Heart right ventricle (tissue), 16 donors: ENCODE measurements around the gene FGL2. TPM values are rescaled to one million over a fixed set of nuclear protein-coding genes. Genes with fewer than 3 reads are reported as not detected.
"Not testable (repeated sequence)": the region's sequence is repeated elsewhere in the genome, so short reads cannot be mapped to it uniquely, and the experiment has no call there.

Experiments used
- ATAC-seq, 8 donors: fragments of 200-7000 bp; cut with Tn5 transposase; one replicate each; pipeline ENCODE4 v1.9.1; 2020; ENCODE audit warnings: mild to moderate bottlenecking in 8 of 8, moderate library complexity in 8 of 8, moderate number of reproducible peaks in 1 of 8
- DNase-seq, 2 donors: peaks; one replicate each; pipeline ENCODE4 v3.0.0-alpha.2; 2020
- H3K27ac ChIP-seq, 10 donors: fragments of 200-600 bp; sonication (generic) in 2 of 10; one replicate each; pipeline versions ENCODE4 v1.5.0 to v1.8.0; 2020 to 2022; ENCODE audit warnings: mild to moderate bottlenecking in 3 of 10
- H3K27me3 ChIP-seq, 7 donors: fragments of 200-600 bp; one replicate each; pipeline ENCODE4 v1.8.0; 2021 to 2022; ENCODE audit warnings: mild to moderate bottlenecking in 2 of 7
- H3K36me3 ChIP-seq, 9 donors: fragments of 200-600 bp; sonication (generic) in 1 of 9; one replicate each; pipeline versions ENCODE4 v1.5.0 to v1.8.0; 2020 to 2022; ENCODE audit warnings: mild to moderate bottlenecking in 2 of 9
- H3K4me1 ChIP-seq, 9 donors: fragments of 200-600 bp; sonication (generic) in 1 of 9; one replicate each; pipeline versions ENCODE4 v1.5.0 to v1.8.0; 2020 to 2022; ENCODE audit warnings: mild to moderate bottlenecking in 4 of 9
- H3K4me3 ChIP-seq, 10 donors: fragments of 200-600 bp; sonication (generic) in 2 of 10; one replicate each; pipeline versions ENCODE4 v1.5.0 to v1.8.0; 2020 to 2022; ENCODE audit warnings: mild to moderate bottlenecking in 7 of 10, moderate library complexity in 2 of 10
- H3K9me3 ChIP-seq, 11 donors: fragments of 200-600 bp in 10 of 11; sonication (generic) in 2 of 11; one replicate each; pipeline versions ENCODE4 v1.5.0 to v1.8.0; 2013 to 2022; ENCODE audit warnings: mild to moderate bottlenecking in 2 of 11, control low read depth in 1 of 11, moderate library complexity in 1 of 11
- WGBS, 2 donors: extraction: QIAGEN DNeasy Blood & Tissue Kit; methylation state at CpG; one replicate each; pipeline ENCODE4 v1.1.7; 2013; ENCODE audit warnings: inconsistent platforms in 1 of 2; 5-methylcytosine and 5-hydroxymethylcytosine counted together
- intact Hi-C, 10 donors: fragments of 100-400 bp; cut with DNase I; formaldehyde crosslinking; loops; one replicate each; pipeline versions ENCODE4 v1.11.1 to v1.14.2; 2022
- polyA plus RNA-seq, 2 donors: library from polyadenylated mRNA; stranded (reverse); fragments of 200-250 nt; gene quantifications; one replicate each; pipeline ENCODE4 v1.2.3, GENCODE V29; 2013
- total RNA-seq, 10 donors: library from RNA; stranded (reverse); fragmentation: NEBNext Ultra II Directional in 3 of 10; extraction: Animal tissue kit (Norgen Biotek cat#: 25700) in 3 of 10; gene quantifications; one replicate each; pipeline versions ENCODE4 v1.2.1 to v1.2.4, GENCODE V29; 2021 to 2023
- TF ChIP-seq, protein P1 (sequence below), 9 donors: fragments of 200-600 bp; sonication (generic) in 2 of 9; IDR thresholded peaks; one replicate each; pipeline versions ENCODE4 v1.5.0 to v1.8.0; 2021 to 2022; ENCODE audit warnings: antibody characterized with exemption in 9 of 9, mild to moderate bottlenecking in 5 of 9, moderate library complexity in 1 of 9
- donor health status: Arrhythmogenic right ventricular cardiomyopathy.
- donor health status: ischemic (EF 13 %, LVEDD 7.1; RV severe dilation, severe dysfunction).
- donor health status: healthy with polysubstance abuse.
- donor health status: DM: no; HTN: yes; CAD: no.
- donor health status: DM: no; HTN: no; CAD: no.
- donor health status: ischemic (EF 25% LVEDD 6.9; RV normal size, moderate dysfunction).
- donor health status: ischemic (EF 25% LVEDD 5.7; RV mildly dilated, moderate dysfunction).
- donor health status: healthy.
- donor health status: DM: yes; HTN: yes; CAD: no.
- donor health status: Ischemic cardiomyopathy.
- donor health status: ischemic (EF 35%, LVEDD 5.7; RV mildly dilated, moderate dysfunction).
- donor health status: nonischemic (EF 11% LVEDD 7.7; RV severe dilation, severe dysfunction).
- donor health status: DM: yes; HTN: yes; CAD: no.
- donor health status: PGD.
- donor health status: ischemic (EF 29% LVEDD 5.4; RV normal size, mild dysfunction).
- donor health status: nonischemic (EF 23%, LVEDD 6.1; RV moderate dilation, normal function).

FGL2 gene
- total and polyA plus RNA-seq, 12 donors = 3.4 to 41.3 (median 8.2) TPM

DNA sequence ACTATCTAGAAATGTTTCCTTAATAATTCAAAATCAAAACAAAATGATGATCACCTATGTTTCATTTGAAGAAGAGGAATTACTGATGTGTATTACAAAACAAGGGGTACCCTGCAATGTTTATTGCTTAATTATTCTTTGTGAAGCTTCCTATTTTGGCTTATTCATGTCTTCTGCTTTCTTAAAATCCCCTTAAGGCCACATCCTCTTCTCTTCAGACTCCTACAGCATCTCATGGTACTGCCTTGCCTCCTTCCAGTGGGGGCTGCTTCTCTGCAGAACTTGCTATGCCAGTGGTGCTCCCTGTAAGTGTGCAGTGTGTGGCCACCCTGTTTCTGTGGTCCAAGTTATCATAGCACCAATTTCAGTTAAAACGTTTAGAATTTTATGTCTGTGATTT lies 42.2 kb downstream of the FGL2 start:
- H3K27me3 ChIP-seq = no peaks in the 10 kb centered on the region
- WGBS, 2 donors = 20 to 25% methylated on average over 1 of the region's 1 CpG
- no peak overlapping the region for H3K4me3 ChIP-seq
- intact Hi-C loops = no loop called here
- ATAC-seq = peak in 3 of 8 donors; percentile 31 to 55 (median 50)
- peaks cover 0 to 8% (median 0%) of the 10 kb centered on the region in 11 donors for H3K9me3 ChIP-seq
- H3K36me3 ChIP-seq = no peaks in the 10 kb centered on the region
- peaks cover 0 to 24% (median 4%) of the 10 kb centered on the region in 9 donors for H3K4me1 ChIP-seq
- TF ChIP-seq, protein P1, sequence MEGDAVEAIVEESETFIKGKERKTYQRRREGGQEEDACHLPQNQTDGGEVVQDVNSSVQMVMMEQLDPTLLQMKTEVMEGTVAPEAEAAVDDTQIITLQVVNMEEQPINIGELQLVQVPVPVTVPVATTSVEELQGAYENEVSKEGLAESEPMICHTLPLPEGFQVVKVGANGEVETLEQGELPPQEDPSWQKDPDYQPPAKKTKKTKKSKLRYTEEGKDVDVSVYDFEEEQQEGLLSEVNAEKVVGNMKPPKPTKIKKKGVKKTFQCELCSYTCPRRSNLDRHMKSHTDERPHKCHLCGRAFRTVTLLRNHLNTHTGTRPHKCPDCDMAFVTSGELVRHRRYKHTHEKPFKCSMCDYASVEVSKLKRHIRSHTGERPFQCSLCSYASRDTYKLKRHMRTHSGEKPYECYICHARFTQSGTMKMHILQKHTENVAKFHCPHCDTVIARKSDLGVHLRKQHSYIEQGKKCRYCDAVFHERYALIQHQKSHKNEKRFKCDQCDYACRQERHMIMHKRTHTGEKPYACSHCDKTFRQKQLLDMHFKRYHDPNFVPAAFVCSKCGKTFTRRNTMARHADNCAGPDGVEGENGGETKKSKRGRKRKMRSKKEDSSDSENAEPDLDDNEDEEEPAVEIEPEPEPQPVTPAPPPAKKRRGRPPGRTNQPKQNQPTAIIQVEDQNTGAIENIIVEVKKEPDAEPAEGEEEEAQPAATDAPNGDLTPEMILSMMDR (IDR thresholded peaks at IDR 0.05) = no peak
- peak overlapping the region in 3 of 10 donors; percentile 31 to 56 (median 41) for H3K27ac ChIP-seq
- DNase-seq = no peak

DNA sequence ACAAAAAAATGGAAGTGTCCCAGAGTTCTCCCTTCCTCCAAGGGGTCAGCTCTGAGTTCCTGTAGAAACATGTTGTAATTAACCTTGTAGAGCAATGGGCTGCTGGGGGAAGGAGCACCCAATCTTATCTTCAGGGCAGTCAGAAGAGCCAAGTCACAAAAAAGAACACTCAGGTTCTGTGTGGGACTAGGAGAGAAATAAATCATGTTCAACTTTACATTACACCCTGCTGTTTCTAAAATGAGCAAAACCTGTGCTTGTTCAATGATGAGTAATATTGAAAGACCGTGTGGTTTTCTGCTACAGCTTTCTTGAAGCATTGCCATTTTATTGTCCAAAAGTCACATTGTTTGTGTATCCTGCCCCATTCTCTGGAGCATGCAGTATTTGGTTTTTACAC lies 42.6 kb downstream of the FGL2 start:
- H3K27me3 ChIP-seq, intact Hi-C loops, H3K4me3 ChIP-seq, H3K36me3 ChIP-seq, DNase-seq, H3K9me3 ChIP-seq, H3K27ac ChIP-seq: not testable (repeated sequence)
- peak in 3 of 8 donors; percentile 22 to 42 (median 38) for ATAC-seq
- H3K4me1 ChIP-seq = peaks cover 0 to 28% (median 4%) of the 10 kb centered on the region in 9 donors
- no CpG with 5 or more reads among the region's 1 CpG for WGBS, 2 donors

DNA sequence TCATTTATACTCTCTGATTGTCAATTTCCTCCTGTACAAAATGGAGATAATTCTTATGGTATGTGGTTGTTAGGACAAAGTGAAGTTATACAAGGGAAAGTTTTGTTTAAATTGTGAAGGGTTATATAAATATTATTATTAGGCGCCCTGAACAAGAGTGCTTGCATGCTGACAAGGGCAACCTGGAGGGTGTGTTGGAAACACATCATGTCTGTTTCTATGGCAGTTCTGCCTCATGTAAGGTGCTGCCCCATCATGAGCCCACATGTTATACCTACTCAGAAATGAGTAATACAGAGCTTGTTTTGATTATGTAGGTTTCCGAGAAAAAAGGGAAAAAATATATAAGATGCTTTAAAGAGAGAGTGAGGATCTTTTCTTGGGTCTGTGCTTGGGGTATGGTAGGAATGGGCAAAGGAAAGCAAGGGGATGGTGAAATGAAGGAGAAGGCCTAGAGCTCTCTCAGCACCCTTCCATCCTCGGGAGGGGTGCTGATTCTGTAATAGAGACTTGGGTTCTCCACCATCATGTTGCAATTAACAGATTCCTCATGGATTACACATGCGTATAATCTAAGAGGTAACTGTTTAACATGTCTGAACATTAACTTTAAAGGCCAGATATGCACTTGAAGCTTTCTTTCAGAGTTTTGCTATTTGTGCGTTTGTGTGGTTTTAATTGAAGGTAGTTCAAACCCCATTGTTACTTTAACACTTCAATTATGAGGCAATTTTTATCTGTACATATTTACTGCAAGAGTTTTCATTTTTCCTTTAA lies 43.8 kb downstream of the FGL2 start:
- H3K36me3 ChIP-seq, H3K9me3 ChIP-seq, ATAC-seq, intact Hi-C loops, H3K27ac ChIP-seq, DNase-seq, H3K27me3 ChIP-seq, H3K4me3 ChIP-seq: not testable (repeated sequence)
- WGBS, 2 donors = 91 to 97% methylated on average over 4 of the region's 5 CpGs
- H3K4me1 ChIP-seq = peaks cover 0 to 34% (median 4%) of the 10 kb centered on the region in 9 donors

DNA sequence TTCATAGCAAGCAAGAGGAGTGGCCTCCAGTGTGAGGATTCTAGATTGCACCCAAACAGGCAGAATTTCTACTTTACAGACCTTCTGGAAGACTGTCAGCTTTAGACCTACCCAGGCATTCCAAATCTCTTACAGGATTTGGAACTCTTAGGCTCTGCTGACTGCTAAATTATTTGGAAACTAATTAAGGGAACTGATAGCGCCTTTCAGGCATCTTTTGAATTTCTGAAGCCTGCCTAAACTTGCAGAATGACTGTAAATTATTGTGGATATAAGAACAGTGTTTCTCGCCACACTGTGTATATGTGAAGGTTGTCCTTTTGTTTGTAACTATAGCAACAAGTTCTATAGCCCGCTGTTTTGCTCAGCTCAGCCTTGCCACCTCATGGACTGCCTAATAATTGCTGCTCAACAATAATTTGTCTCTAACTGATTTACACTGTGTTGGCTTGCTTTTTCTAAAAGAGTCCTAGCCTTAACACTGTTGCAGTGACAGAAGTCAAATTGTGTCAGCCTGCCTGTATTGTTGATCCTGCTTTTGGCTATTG lies 44.6 kb downstream of the FGL2 start:
- intact Hi-C loops, DNase-seq, H3K4me3 ChIP-seq, H3K9me3 ChIP-seq, H3K27ac ChIP-seq, H3K27me3 ChIP-seq, H3K36me3 ChIP-seq: not testable (repeated sequence)
- peak in 1 of 8 donors; percentile 13 for ATAC-seq
- peaks cover 0 to 34% (median 4%) of the 10 kb centered on the region in 9 donors for H3K4me1 ChIP-seq
- WGBS, 2 donors = 62% methylated on average over 2 of the region's 3 CpGs

DNA sequence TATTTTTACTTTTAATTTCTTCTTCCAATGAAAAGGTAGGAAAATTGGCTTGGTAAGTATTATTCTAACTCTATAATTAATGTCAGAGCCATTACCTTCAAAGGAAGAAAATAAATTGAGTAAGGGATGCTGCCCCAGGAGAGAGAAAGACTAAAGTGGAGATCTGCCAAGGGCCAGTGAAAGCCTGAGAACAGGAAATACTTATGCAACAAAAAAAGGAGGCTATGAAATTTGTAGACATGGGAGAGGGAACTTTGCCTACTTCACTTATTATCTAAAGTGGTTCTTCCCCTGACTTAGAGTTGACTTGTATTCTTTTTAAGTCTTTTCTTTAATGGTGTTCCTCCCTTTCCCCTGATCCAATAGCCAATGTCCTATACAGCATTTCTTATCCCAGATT lies 47.4 kb downstream of the FGL2 start:
- Histone ChIP-seq H3K4me1 (peaks cover 0 to 27% (median 0%) of the 10 kb centered on the region in 9 donors), H3K9me3 (peaks cover 0 to 14% (median 0%) of the 10 kb centered on the region in 11 donors)
- H3K36me3 ChIP-seq, H3K27me3 ChIP-seq, DNase-seq, intact Hi-C loops, H3K27ac ChIP-seq, H3K4me3 ChIP-seq: not testable (repeated sequence)
- ATAC-seq = peak in 1 of 8 donors; percentile 44

Other genes starting within 250 kb of the FGL2 start
- not detected for gene SPDYE17, start 167.5 kb downstream of the FGL2 start, total RNA-seq
- gene SPDYE17, start 167.5 kb downstream of the FGL2 start, polyA plus RNA-seq = not detected
- gene SPDYE18, start 137.3 kb downstream of the FGL2 start, total RNA-seq = under 1 TPM in 5 of 10 donors, not detected in 5; 0.33 to 0.92 (median 0.46) TPM
- under 1 TPM; 0.17 to 0.29 TPM for gene SPDYE18, start 137.3 kb downstream of the FGL2 start, polyA plus RNA-seq
- 10 to 100 TPM in 2 of 10 donors, 1 to 10 TPM in 8; 5.1 to 10.8 (median 7.0) TPM for gene CCDC146, start 77.2 kb downstream of the FGL2 start, total RNA-seq
- 1 to 10 TPM; 1.7 to 7.5 TPM for gene CCDC146, start 77.2 kb downstream of the FGL2 start, polyA plus RNA-seq
- 10 to 100 TPM in 3 of 10 donors, 1 to 10 TPM in 7; 5.2 to 13.5 (median 7.9) TPM for gene GSAP, start 216.5 kb upstream of the FGL2 start, total RNA-seq
- gene GSAP, start 216.5 kb upstream of the FGL2 start, polyA plus RNA-seq = 10 to 100 TPM in 1 of 2 donors, 1 to 10 TPM in 1; 1.7 to 23.7 TPM